ENCODE measurements around the gene COL5A2. TPM values are rescaled to one million over a fixed set of nuclear protein-coding genes. Genes with fewer than 3 reads are reported as not detected.

COL5A2 gene
- 151 and 181 TPM in 2 replicates for total RNA-seq

GRCh38 chr2:189179570-189179950 lies at the start of gene COL5A2:
Gene COL5A2, minus strand, starts transcription at chr2:189179761. Its CDS starts 157 bp downstream, at chr2:189179604.

Other genes with a start within 250 kb of the COL5A2 start
- gene COL3A1, start 205.4 kb downstream of the COL5A2 start, total RNA-seq: 24.0 and 46.7 TPM in 2 replicates

Data from epithelial cell of umbilical artery (primary cell).